NCI-H2196 treated with DMSO at 0.1 percent for 48 hours (cell line): ENCODE results near the gene VAMP2.
"Not testable (repeated sequence)": the region's sequence is repeated elsewhere in the genome, so short reads cannot be mapped to it uniquely, and the experiment has no call there.

Experiments
- DNase-seq: peaks from one replicate; lab custom pipeline; 2025; ENCODE audit not compliant: unreplicated experiment; lab: John Stamatoyannopoulos, UW

VAMP2 gene

GRCh38 chr17:8176197-8176940 lies 13.6 kb upstream of the VAMP2 start, which contains the start of gene TMEM107:
Gene TMEM107 (minus strand): TSS chr17:8176380. CDS start chr17:8176286, 94 bp downstream.
- peak; percentile 28 for DNase-seq

- no peak for DNase-seq
Observed at GRCh38 chr17:8175795-8176196, 13.0 kb upstream of the VAMP2 start.

GRCh38 chr17:8173871-8174322 lies 11.1 kb upstream of the VAMP2 start:
- DNase-seq, result no peak

DNA sequence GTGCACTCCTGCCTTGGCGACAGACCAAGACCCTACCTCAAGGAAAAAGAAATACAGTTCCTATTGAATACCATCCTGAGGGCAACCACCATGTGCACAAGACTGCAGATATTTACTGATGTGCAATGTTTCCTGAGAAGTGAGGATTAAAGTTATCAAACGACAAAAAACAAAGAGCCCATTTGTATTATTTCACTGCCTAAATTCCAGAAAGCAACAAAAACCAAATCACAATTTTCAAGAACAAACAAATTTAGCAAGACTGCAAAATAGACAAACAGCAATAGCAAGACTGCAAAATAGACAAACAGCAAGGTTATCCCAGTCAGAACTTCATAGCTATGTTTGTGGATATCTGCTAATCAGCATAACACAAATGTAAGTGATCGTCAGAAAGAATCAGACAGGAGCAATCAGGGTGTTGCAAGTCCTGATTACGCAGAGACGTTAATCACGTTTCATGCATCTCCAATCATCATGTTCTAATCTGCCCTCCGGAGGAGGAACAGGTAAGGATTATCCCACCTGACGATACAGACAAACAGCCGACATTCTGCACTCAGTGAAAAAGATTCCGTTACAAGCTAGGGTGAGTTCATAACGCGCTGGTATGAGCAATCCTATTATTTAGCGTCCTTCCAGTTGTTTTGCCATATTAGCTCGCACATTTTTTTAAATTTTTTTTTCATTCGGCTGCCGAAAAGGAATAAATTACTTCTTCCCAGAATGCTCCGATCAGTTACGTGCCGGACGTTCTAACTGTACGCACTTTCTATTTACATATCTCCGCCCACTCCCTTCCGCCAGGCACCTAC lies 10.5 kb upstream of the VAMP2 start:
- peak; percentile 39 for DNase-seq

- not testable (repeated sequence) for DNase-seq
Observed at GRCh38 chr17:8170186-8170585, 7.4 kb upstream of the VAMP2 start.

DNA sequence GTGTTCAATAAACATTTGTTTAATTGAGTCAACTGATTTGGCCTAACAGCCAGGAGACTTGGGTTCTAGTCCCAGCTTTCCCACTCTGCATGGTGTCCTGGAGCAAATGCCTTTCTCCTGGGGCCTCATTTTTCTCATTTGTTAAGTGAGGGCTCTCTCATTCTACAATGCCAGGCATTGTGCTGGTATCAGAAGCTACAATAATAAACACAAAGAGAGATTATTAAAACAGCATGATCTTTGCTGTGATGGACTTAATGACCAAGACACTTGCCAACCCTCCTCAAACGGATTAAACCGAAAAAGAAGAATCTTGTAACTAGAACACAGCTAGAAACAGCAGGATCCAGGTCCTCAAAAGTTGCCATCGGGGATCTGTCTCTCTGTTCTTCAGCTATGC lies 4.8 kb upstream of the VAMP2 start:
- no peak for DNase-seq

DNA sequence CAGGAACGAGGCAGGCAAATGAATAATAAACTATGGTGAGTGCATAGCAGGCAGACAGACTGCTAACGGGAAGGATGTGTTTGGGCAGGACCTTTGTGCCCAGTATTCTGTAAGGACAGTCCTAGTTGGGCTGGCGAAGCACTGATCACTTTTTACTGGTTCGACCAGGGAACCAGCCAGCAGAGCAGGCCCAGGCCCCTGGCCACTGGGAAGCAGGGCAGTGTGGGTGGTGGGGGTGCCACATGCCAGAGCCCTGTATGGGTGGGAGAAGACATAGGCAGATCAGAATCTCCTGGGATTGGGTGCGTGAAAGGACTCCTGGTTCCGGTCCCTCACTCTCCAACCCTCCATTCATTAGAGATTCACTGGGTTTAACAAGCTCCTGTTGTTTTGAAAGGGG lies 4.0 kb upstream of the VAMP2 start:
- no peak for DNase-seq

- no peak for DNase-seq
Observed at GRCh38 chr17:8164815-8165131, 2.0 kb upstream of the VAMP2 start.

DNA sequence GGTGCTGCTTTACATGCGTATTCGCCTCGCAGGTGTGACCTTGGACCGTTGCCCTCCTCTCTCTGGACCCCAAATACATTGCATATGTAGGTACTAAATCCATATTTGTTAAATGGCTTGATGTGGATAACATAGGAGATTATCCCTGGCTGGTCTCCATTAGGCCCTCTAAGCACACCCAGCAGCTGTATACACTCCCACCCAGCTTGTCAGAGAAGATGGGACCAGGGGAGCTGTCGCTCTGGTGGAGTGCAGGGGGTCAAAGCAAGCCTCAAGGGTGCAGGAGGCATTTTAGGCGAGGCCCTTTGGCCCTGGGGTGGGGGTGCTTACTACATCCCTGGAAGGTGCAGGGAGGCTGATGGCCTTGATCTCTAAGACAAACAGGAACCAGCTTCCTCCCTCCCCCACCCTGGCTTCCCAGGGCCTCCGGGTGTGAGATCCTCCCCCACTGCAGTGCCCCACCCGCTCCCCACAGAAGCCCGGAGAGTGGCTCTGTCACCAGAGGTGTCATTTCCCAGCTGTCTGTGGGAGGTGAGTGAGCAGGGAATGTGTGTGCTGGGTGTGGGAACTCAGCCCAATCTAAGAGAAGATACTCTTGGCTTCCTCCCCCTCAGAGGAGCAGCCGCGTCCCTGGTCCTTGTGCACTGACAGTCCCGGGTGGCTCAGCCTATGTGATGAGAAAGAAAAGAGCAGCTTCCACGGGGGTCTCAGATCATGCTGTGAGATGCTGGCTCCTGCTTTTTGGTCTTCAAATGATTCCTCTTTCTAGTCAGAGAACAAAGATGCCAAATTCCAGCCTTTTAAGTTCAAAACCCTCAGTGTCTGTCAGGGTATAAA lies 1.4 kb upstream of the VAMP2 start:
- DNase-seq, result no peak

- no peak for DNase-seq
Observed at GRCh38 chr17:8162997-8163977, 539 bp upstream of the VAMP2 start.

- no peak for DNase-seq
Observed at GRCh38 chr17:8161289-8162232, 1.2 kb downstream of the VAMP2 start.

GRCh38 chr17:8160741-8161221 lies 2.0 kb downstream of the VAMP2 start:
- DNase-seq, result no peak

GRCh38 chr17:8160224-8160577 lies 2.5 kb downstream of the VAMP2 start:
- no peak for DNase-seq

- no peak for DNase-seq
Observed at GRCh38 chr17:8159459-8160223, 3.1 kb downstream of the VAMP2 start.

DNA sequence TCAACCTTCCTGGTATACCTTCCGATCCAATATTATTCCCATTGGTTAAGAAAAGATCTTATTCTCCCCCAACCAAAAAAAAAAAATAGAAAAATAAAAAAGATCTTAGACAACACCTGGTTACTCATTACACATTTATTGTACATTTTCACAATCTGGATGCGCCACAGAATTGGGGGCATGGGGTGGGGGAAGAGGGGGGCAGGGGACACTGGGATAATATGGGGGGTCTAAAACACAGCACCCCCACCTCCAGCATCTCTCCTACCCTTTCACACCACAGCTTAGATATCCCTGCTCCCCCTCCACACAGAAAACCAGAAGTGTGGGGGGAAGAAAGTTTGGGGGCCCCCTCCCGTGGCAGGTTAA lies 3.7 kb downstream of the VAMP2 start:
- DNase-seq, result no peak

- peak; percentile 37 for DNase-seq
Observed at GRCh38 chr17:8158267-8159031, 4.3 kb downstream of the VAMP2 start.

DNA sequence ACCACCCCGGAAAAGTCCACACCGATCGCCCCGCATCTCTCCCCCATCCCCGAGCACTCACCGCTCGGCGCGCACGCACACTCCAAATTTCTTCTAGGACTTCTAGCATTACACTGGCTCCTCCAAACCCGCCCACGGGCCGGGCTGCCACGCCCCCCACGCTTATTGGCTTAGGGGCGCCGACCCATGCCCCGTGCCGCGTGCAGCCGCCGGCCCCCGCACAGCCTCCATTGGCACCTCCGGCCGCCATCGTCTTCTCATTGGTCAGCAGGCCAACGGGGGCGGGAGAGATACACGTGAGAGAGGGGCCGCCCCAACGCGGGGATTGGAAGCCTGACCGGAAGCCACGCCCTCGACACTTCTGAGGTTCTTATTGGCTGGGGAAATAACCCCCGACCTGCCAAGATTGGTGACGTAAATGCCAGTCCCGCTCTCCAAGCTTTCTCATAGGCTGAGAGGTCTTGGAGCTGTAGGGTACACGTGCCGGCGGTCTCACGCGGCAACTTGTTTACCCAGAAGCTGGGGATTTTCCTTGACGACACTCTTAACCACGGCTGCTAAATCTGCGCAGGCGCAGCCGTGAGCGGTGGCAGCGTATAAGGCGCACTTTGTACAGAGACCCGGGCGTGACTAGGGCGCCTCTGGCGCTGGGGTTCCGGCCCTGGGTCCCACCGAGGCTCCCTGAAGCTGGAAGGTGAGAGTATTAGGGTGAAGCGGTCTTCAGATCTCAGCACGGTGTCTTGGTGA lies 6.3 kb downstream of the VAMP2 start:
- DNase-seq, result peak; percentile 93
